Measurements from ENCODE around the gene FOXL2NB. TPM values are rescaled to one million over a fixed set of nuclear protein-coding genes. Genes with fewer than 3 reads are reported as not detected.

Gene FOXL2NB
- total RNA-seq, 1 donor from 2014 or later, result 5.2 TPM

GRCh38 chr3:138898708-138899107 is 48.3 kb upstream of the FOXL2NB start:
- no peak overlapping the region for H3K4me2 ChIP-seq (ENCODE audit: low read length)
- peaks cover 12% of the 10 kb centered on the region for H3K27me3 Mint-ChIP-seq (ENCODE audit: low read depth, unreplicated experiment)

DNA sequence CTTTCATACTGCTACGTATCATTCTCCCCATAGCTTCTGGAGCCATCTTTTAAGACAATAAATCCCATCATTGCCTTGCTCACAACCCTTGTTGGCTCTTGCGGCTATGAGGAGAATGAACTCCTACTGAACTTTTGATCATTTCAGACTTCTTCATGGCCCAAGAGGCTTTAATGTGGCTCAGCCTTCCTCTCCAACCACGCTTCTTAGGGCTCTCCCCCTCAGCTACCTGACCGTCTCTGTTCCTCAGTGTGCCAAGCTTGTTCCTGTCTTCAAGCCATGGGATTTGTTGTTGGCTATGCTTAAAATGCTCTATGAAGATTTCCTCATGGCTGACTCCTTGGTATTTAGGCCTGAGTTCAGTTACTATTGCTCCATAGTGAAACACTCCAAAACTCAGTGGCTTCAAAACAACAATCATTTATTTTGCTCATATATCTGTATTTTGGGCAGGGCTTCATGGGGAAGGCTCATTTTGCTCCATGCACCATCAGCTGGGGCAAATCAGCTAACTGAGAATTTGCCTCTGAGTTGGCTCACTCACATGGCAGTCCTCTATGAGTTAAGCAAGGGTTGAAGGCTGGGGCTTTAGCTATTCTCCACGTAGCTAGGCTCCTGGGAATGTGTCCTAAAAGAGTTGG is 47.5 kb upstream of the FOXL2NB start:
- H3K27me3 Mint-ChIP-seq (ENCODE audit: low read depth, unreplicated experiment), result peaks cover 12% of the 10 kb centered on the region
- no peak overlapping the region for H3K27ac ChIP-seq (ENCODE audit: low read depth, low read length)
- DNase-seq (ENCODE audit: low read depth) (peak; percentile 7), FAIRE-seq (no peak)
- H3K9me3 Mint-ChIP-seq (ENCODE audit: unreplicated experiment), result no peaks in the 10 kb centered on the region
- no peak overlapping the region for H3K9ac ChIP-seq (ENCODE audit: low read length)
- no peak overlapping the region for H3K4me3 ChIP-seq (ENCODE audit: insufficient read depth, low read depth, low read length)
- no peaks in the 10 kb centered on the region for H3K4me1 Mint-ChIP-seq (ENCODE audit: low read depth, unreplicated experiment)
- no peak overlapping the region for H3K4me3 Mint-ChIP-seq (ENCODE audit: unreplicated experiment)
- no peaks in the 10 kb centered on the region for H3K36me3 ChIP-seq (ENCODE audit: insufficient read depth, low read length)
- H3K36me3 Mint-ChIP-seq (ENCODE audit: low read depth, unreplicated experiment), result no peaks in the 10 kb centered on the region
- H3K27ac Mint-ChIP-seq (ENCODE audit: unreplicated experiment), result no peak overlapping the region
- H3K9me3 ChIP-seq (ENCODE audit: insufficient read depth, low read depth, low read length), result no peaks in the 10 kb centered on the region
- no peaks in the 10 kb centered on the region for H3K4me1 ChIP-seq (ENCODE audit: insufficient read depth, low read length)
- TF ChIP-seq EZH2 (IDR thresholded peaks at IDR 0.05; ENCODE audit: insufficient read depth, low read length), result no peak
- TF ChIP-seq, protein P1, sequence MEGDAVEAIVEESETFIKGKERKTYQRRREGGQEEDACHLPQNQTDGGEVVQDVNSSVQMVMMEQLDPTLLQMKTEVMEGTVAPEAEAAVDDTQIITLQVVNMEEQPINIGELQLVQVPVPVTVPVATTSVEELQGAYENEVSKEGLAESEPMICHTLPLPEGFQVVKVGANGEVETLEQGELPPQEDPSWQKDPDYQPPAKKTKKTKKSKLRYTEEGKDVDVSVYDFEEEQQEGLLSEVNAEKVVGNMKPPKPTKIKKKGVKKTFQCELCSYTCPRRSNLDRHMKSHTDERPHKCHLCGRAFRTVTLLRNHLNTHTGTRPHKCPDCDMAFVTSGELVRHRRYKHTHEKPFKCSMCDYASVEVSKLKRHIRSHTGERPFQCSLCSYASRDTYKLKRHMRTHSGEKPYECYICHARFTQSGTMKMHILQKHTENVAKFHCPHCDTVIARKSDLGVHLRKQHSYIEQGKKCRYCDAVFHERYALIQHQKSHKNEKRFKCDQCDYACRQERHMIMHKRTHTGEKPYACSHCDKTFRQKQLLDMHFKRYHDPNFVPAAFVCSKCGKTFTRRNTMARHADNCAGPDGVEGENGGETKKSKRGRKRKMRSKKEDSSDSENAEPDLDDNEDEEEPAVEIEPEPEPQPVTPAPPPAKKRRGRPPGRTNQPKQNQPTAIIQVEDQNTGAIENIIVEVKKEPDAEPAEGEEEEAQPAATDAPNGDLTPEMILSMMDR (IDR thresholded peaks at IDR 0.05; ENCODE audit: insufficient read depth, low read depth, low read length), result no peak
- no peaks in the 10 kb centered on the region for H4K20me1 ChIP-seq (ENCODE audit: insufficient read depth, low read length)
- H3K27me3 ChIP-seq (ENCODE audit: insufficient read depth, low read length), result no peaks in the 10 kb centered on the region
- H2AFZ ChIP-seq (ENCODE audit: low read depth, low read length), result no peak overlapping the region
- no peaks in the 10 kb centered on the region for H3K79me2 ChIP-seq (ENCODE audit: insufficient read depth, low read length)
- no peak overlapping the region for H3K4me2 ChIP-seq (ENCODE audit: low read length)

More at GRCh38 chr3:138898708-138899107, 48.3 kb upstream of the FOXL2NB start:
- no peaks in the 10 kb centered on the region for H3K4me1 ChIP-seq (ENCODE audit: insufficient read depth, low read length)
- no peak overlapping the region for H3K9ac ChIP-seq (ENCODE audit: low read length)
- no peaks in the 10 kb centered on the region for H3K79me2 ChIP-seq (ENCODE audit: insufficient read depth, low read length)
- H3K36me3 Mint-ChIP-seq (ENCODE audit: low read depth, unreplicated experiment), result no peaks in the 10 kb centered on the region
- H3K4me3 ChIP-seq (ENCODE audit: insufficient read depth, low read depth, low read length), result no peak overlapping the region
- H3K27ac ChIP-seq (ENCODE audit: low read depth, low read length), result no peak overlapping the region
- no peaks in the 10 kb centered on the region for H3K36me3 ChIP-seq (ENCODE audit: insufficient read depth, low read length)
- no peaks in the 10 kb centered on the region for H3K27me3 ChIP-seq (ENCODE audit: insufficient read depth, low read length)
- no peaks in the 10 kb centered on the region for H3K9me3 ChIP-seq (ENCODE audit: insufficient read depth, low read depth, low read length)
- no peak overlapping the region for H3K27ac Mint-ChIP-seq (ENCODE audit: unreplicated experiment)
- H3K4me3 Mint-ChIP-seq (ENCODE audit: unreplicated experiment), result no peak overlapping the region
- no peak for TF ChIP-seq EZH2 (IDR thresholded peaks at IDR 0.05; ENCODE audit: insufficient read depth, low read length)
- TF ChIP-seq, protein P1 (IDR thresholded peaks at IDR 0.05; ENCODE audit: insufficient read depth, low read depth, low read length), result no peak
- H2AFZ ChIP-seq (ENCODE audit: low read depth, low read length), result no peak overlapping the region
- no peak for DNase-seq (ENCODE audit: low read depth)
- no peaks in the 10 kb centered on the region for H3K4me1 Mint-ChIP-seq (ENCODE audit: low read depth, unreplicated experiment)
- no peaks in the 10 kb centered on the region for H4K20me1 ChIP-seq (ENCODE audit: insufficient read depth, low read length)
- FAIRE-seq, result no peak
- no peaks in the 10 kb centered on the region for H3K9me3 Mint-ChIP-seq (ENCODE audit: unreplicated experiment)

- Histone ChIP-seq H3K9ac (ENCODE audit: low read length) (no peak overlapping the region), H3K79me2 (ENCODE audit: insufficient read depth, low read length) (no peaks in the 10 kb centered on the region), H3K36me3 (ENCODE audit: insufficient read depth, low read length) (no peaks in the 10 kb centered on the region), H2AFZ (ENCODE audit: low read depth, low read length) (no peak overlapping the region), H3K9me3 (ENCODE audit: insufficient read depth, low read depth, low read length) (no peaks in the 10 kb centered on the region), H3K4me2 (ENCODE audit: low read length) (no peak overlapping the region), H4K20me1 (ENCODE audit: insufficient read depth, low read length) (no peaks in the 10 kb centered on the region), H3K4me1 (ENCODE audit: insufficient read depth, low read length) (no peaks in the 10 kb centered on the region), H3K27ac (ENCODE audit: low read depth, low read length) (no peak overlapping the region), H3K27me3 (ENCODE audit: insufficient read depth, low read length) (no peaks in the 10 kb centered on the region), H3K4me3 (ENCODE audit: insufficient read depth, low read depth, low read length) (no peak overlapping the region)
- H3K27ac Mint-ChIP-seq (ENCODE audit: unreplicated experiment), result no peak overlapping the region
- H3K27me3 Mint-ChIP-seq (ENCODE audit: low read depth, unreplicated experiment), result peaks cover 12% of the 10 kb centered on the region
- H3K4me3 Mint-ChIP-seq (ENCODE audit: unreplicated experiment), result no peak overlapping the region
- DNase-seq (ENCODE audit: low read depth) (no peak), FAIRE-seq (no peak)
- H3K36me3 Mint-ChIP-seq (ENCODE audit: low read depth, unreplicated experiment), result no peaks in the 10 kb centered on the region
- peaks cover 3% of the 10 kb centered on the region for H3K9me3 Mint-ChIP-seq (ENCODE audit: unreplicated experiment)
- TF ChIP-seq, protein P1 (IDR thresholded peaks at IDR 0.05; ENCODE audit: insufficient read depth, low read depth, low read length), result no peak
- no peak for TF ChIP-seq EZH2 (IDR thresholded peaks at IDR 0.05; ENCODE audit: insufficient read depth, low read length)
- H3K4me1 Mint-ChIP-seq (ENCODE audit: low read depth, unreplicated experiment), result no peaks in the 10 kb centered on the region
Measured at GRCh38 chr3:138901567-138901966, 45.5 kb upstream of the FOXL2NB start.

All from astrocyte (in vitro differentiated cells and primary cell).